PC-3 (cell line): ENCODE data around the gene NEBL.

Experiments
- EZH2 ChIP-seq: fragments of 300-600 bp; sonication (generic); IDR thresholded peaks from one replicate; pipeline ENCODE4 v1.6.1; 2017; ENCODE audit warnings: antibody characterized with exemption, mild to moderate bottlenecking, low read length; ENCODE audit not compliant: unreplicated experiment
- TF ChIP-seq, protein P1 (sequence below): fragments of 300-600 bp; sonication (generic); conservative IDR thresholded peaks from 2 replicates; pipeline ENCODE4 v1.5.1; 2017; ENCODE audit warnings: antibody characterized with exemption, low read depth, mild to moderate bottlenecking, low read length

DNA sequence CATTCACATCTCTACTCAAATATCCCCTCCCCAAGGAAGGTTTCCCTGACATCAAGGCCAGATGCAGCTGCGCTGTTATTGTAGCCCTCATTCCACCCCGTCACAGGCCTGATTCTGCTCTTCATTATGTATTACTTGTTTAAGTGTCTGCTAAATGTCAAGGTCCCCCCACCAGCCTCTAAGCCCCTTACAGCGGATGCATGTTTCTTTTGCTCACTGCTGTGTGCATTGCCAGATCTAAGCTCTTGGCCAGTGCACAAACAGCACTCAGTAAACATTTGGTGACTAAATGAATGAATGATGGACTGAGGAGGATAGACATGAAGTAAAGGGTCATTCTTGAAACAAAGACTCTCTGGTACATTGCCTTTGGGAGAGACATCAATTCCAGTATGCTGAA is 90.6 kb downstream of the NEBL start:
- TF ChIP-seq, protein P1, sequence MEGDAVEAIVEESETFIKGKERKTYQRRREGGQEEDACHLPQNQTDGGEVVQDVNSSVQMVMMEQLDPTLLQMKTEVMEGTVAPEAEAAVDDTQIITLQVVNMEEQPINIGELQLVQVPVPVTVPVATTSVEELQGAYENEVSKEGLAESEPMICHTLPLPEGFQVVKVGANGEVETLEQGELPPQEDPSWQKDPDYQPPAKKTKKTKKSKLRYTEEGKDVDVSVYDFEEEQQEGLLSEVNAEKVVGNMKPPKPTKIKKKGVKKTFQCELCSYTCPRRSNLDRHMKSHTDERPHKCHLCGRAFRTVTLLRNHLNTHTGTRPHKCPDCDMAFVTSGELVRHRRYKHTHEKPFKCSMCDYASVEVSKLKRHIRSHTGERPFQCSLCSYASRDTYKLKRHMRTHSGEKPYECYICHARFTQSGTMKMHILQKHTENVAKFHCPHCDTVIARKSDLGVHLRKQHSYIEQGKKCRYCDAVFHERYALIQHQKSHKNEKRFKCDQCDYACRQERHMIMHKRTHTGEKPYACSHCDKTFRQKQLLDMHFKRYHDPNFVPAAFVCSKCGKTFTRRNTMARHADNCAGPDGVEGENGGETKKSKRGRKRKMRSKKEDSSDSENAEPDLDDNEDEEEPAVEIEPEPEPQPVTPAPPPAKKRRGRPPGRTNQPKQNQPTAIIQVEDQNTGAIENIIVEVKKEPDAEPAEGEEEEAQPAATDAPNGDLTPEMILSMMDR: no peak
- no peak for TF ChIP-seq EZH2
